GM21619 (cell line): ENCODE measurements around the gene FABP6.

Experiments
- ATAC-seq: cut with Tn5 transposase; IDR thresholded peaks from one replicate; pipeline ENCODE4 v1.9.1; 2021; ENCODE audit not compliant: unreplicated experiment

FABP6 gene

DNA sequence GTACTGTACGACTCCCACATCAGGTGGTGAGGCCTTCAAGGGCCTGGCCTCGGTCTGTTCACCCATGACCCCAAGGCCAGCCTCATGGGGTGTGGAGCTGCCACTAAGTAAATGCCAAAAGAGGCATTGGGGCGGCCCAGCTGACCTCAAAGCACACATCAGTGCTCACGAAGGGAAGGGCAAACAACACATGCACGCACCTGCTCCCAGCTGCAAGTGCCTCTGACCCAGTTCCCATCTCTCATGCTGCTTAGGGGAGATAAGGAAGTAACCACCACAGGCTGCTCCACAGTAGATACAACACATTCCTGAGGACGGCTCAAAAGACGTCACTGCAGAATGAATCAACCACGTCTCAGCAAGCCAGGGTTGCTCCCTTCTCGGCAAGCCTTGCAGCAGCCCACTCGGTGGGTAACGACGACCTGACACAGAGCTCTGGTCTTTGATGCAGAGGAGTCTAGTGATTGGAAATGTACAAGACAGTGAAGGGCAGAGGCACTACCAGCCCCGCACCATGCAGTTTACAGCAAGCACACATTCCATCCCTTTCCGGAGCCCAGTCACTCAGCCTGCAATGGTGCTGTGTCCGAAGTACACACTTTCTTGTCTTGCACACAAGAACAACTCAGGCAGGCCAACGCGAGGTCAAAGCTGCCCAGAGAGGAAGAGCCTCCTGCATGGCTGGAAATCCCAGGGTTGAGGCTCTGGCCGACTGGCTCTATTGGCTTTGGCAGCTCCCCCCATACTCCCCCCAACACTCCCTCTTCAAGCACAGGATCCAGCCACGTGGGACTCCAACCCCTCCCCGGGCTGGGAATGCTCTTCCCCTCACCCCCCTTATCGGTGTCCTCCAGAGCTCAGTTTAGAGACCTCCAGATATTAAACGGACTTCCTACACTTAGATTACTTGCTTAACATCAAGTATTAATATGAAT lies 31.8 kb downstream of the FABP6 start:
- ATAC-seq = peak; percentile 61

- ATAC-seq = no peak
These were observed 33.1 kb downstream of the FABP6 start for GRCh38 chr5:160262151-160263074.

GRCh38 chr5:160263326-160263855 lies 34.1 kb downstream of the FABP6 start:
- no peak for ATAC-seq

GRCh38 chr5:160266044-160266443 lies 36.7 kb downstream of the FABP6 start:
- ATAC-seq = no peak

GRCh38 chr5:160266752-160267345 lies 37.5 kb downstream of the FABP6 start:
- ATAC-seq = no peak

DNA sequence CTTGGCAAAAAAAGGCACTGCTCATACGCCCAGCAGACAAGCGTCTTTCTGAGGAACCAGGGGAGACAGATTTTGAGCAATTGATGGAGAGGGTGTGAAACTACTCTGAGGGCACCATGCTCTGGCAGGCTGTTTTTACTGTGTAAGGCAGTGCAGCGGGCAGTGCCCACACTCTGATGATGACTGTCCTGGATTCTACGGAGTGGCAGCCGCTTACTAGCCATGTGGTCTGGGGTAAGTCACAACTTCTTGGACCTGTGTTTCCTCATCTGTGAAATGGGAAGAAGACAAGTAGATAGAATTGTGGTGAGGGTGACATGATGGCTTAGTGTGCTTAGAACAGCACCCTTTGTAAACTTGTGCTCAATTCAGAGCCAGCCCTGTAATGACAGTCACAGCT lies 38.8 kb downstream of the FABP6 start:
- ATAC-seq = no peak

DNA sequence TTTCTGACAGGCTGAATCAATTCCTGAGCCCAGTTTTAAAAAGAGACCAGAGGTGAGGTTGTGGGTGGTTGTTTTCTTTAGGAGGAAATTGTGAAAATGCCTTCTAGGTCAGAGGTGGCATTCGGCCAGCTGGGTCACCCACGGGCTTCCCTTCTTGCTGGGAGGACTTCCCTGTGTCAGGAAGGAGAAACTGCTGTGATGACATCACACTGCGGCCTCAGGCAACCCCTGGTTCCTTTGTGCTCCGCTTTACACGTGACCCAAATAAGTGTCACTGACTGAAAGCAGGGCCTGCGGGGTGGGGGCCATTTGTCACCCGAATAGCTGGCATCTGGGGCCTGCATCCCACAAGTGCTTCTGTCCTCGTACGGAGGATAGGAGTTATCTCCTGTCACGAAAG lies 39.7 kb downstream of the FABP6 start:
- no peak for ATAC-seq

DNA sequence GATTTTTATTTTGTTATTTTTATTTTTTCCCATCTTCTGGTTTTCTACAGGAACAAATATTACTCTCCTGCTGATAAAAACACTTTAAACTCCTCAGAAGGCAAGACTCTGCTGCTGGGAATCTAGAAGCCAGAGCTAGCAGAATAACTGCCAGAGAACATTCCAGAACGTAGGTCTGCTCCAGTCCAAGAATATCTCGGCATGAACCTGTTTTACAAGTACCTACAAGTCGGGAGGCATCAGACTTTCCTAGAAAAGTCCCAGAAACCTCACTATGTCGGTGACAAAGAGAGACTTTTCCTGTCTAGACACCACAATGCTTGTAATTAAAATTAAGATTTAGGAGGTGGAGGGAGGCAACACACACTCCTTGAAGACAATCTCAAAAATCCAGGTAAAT lies 41.4 kb downstream of the FABP6 start:
- ATAC-seq = no peak

GRCh38 chr5:160271396-160271795 lies 42.1 kb downstream of the FABP6 start:
- ATAC-seq = no peak

- no peak for ATAC-seq
These were observed 42.5 kb downstream of the FABP6 start for GRCh38 chr5:160271836-160272235.

DNA sequence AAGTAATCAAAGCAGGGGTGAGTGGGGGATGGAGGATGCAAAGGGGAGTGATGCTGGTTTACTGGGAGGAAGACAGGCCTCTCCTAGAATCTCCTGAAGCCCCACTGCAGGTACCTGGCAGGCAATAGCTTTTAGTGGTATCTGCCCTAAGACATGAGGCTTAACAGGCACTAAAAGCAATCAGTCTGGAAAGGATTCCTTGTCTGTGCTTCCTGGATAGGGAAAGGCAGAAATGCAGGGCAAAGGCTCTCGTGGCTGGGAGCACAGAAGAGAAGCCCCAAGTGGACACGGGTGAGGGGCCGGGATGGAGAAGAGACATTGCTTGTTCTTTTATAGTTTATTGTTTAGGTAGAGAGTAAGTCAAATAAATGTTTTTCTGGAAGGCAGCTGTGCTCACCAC lies 43.0 kb downstream of the FABP6 start:
- no peak for ATAC-seq

- no peak for ATAC-seq
These were observed 43.6 kb downstream of the FABP6 start for GRCh38 chr5:160272889-160273288.

DNA sequence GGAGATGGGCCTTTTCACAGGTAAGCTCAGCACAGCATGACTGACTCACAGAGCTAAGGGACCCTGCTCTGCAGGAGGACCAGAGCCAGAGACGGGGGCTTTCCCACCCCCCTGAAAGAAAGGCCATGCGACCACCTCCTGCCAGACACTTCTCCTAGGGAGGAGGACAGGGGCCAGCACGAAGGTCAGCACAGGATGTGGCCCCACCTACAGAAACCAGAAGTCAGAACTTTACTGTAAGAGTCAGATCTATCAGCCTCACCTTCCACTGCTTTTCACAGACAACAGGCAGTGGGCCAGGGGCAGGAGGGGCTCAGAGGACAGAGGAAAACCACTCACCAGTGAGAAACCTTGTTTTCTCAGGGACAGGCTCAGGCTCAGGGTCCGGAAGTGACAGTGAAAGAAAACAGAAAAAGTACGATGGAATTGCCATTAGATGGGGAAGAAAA lies 45.2 kb downstream of the FABP6 start:
- ATAC-seq = no peak

DNA sequence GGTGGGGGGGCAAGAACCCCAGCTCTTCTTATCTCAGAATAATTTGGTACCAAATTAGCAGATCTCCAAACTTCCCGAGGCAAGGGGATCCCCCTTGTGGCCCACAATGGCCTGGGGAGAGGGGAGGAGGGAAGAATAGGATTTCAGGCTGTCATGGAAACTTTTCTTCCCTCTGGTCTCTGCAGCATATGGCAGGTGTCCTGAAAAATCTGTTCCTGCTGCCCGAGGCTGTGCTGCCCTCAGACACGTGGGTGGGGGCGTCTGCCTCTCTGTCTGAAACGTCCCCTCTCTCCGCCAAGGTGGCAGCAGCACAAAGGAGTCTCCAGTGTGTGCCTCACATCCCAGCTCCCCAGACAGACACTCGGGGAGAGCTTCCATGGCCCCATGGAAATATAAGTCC lies 49.0 kb downstream of the FABP6 start:
- ATAC-seq = no peak

DNA sequence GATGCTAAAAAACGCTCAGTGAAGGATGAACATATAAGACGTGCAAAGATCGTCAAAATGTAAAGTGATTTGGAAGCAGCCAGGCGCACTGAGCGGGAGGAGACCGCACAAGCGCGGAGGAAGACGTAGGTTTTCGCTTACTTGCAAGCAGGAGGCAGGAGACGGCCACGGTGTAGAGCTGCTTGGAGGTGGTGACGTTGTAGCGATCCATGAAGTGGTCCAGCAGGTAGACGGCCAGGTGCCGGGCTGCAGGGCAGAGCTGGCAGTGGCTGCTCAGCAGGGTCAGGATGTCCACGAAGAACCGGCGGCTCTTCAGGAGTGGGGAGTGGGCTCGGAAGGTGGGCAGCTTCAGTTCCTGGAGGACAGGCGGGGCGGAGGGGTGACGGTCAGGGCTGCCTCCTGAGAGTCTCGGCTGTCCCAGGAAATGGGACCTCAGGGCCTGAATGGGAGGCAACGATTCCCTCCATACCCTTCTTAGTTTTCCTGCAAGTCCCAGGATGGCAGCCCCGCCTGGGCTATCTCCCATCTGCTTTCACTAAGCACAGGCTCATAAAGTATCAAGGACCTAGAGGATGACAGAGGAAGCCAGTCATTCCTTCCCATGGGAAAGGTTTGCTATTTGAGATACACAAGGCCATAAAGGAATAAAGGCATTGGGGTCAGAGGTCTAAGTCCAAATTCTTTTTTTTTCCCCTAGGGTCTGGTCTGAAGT lies 51.2 kb downstream of the FABP6 start:
- ATAC-seq = no peak

- ATAC-seq = no peak
These were observed 52.0 kb downstream of the FABP6 start for GRCh38 chr5:160281275-160281674.

- no peak for ATAC-seq
These were observed 55.1 kb downstream of the FABP6 start for GRCh38 chr5:160284291-160284873.

GRCh38 chr5:160285316-160285715 lies 56.0 kb downstream of the FABP6 start:
- ATAC-seq = no peak

DNA sequence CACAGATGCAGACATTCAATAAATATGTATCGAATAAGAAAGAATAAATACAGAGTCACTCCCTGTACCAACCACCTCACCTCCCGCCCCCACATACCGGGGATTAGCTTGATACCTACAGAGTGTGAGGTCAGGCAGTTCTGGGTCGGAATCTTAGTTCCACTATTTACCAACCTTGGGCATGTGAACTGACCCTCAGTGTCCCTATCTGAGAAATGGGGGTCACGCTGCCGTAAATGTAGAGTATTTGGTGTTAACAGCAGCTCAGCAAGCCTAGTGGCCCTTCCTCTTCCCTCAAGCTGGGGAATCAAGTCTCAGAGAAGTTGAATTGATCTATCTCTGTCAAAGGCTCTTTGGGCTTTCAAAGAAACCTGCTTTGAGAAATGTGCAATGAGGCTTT lies 57.6 kb downstream of the FABP6 start:
- no peak for ATAC-seq
